Left renal pelvis (tissue), 4 donors: ENCODE results near the gene DCST1. TPM values are rescaled to one million over a fixed set of nuclear protein-coding genes. Genes with fewer than 3 reads are reported as not detected.

Experiments used
- DNase-seq, 4 donors: peaks; one replicate each; pipeline ENCODE4 v3.0.0-alpha.2; 2013; ENCODE audit warnings: low read depth in 4 of 4, low spot score in 3 of 4
- polyA plus RNA-seq, 4 donors: library from polyadenylated mRNA; unstranded; fragments of 120-200 nt; gene quantifications; one replicate each; pipeline ENCODE4 v1.2.1, GENCODE V29; 2013; ENCODE audit not compliant: insufficient read length in 4 of 4

Gene DCST1
- polyA plus RNA-seq, 4 donors: 0.21 to 0.41 (median 0.29) TPM

DNA sequence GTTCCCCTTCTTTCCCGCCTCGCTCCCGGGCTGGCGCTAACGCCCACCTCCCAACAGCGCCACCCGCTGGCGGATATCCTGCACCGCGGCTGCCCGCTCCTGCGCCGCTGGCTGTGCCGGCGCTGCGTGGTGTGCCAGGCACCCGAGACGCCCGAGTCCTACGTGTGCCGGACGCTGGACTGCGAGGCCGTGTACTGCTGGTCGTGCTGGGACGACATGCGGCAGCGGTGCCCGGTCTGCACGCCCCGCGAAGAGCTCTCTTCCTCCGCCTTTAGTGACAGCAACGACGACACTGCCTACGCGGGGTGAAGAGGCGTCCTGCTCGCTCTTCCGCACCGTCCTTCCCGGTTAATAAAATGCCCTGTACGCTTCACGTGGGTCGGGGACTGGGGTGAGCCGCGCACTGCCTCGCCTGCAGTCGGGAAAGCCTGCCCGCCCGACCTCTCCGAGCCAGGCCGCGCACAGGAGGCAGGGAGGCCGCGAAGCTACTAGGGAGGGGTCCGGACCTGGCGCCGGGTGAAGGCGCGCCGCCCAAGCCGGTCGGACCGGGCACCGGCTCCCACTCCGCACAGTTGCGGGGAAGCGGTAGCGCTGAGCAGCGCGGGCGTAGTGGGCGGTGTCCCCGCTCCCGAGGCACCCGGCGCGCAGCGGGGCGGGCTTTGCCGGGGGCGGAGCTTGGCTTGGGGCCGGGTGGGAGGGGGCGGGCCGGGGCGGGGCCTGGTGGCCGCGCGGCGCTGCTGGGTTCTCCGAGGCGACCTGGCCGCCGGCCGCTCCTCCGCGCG is 17.1 kb downstream of the DCST1 start, which contains the start of gene ADAM15:
Gene ADAM15 (plus strand): TSS at position 757 of the 782 bp plus-strand sequence. CDS start 71 bp downstream, outside the sequence.
- DNase-seq: no peak

DNA sequence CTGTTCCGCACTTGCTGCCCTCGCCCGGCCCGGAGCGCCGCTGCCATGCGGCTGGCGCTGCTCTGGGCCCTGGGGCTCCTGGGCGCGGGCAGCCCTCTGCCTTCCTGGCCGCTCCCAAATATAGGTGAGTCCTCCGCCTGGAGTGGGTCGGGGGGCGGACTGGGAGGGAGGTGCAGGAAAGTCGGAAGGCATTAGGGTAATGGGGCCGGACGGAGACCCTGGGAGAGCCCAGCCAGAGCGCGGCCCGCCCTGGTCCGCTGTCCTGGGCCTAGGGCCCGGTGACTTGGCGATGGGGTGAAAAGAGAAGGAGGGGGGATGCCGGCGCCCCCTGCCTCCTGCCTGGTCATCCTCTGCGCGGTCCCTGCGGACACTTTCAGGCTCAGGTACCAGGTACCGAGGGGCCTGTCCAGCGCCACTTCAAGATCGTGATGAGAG is 17.7 kb downstream of the DCST1 start:
- no peak for DNase-seq

DNA sequence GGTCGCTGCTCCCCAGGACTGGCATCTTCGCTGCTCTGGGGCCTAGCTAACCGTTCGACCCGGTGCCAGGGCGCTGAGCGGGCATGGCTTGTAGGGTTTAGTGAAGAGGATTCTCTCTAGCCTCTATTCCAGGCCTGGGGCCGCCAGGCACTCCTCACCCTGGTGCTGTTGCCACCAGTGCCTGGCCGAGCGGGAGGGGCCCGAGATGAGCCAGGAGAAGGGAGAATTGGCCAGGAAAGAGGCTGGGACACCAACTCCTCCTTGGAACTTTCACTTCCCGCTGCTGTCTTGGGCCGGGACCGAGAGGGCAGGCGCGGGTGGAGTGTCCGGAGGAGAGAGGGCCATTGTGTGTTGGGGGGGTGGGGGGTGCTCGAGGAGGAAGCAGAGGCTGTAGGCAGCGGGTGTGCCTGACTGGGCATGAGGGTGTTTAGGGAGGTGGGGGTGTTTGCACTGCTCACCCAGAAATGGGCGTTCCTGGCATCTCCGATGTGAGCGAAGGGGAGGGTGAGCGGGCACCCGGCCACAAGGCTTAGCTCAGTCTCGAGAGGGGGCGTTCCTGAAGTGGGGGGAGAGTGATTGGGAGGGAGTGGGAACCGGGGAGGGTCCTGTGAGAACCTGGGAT is 18.3 kb downstream of the DCST1 start:
- DNase-seq: no peak

DNA sequence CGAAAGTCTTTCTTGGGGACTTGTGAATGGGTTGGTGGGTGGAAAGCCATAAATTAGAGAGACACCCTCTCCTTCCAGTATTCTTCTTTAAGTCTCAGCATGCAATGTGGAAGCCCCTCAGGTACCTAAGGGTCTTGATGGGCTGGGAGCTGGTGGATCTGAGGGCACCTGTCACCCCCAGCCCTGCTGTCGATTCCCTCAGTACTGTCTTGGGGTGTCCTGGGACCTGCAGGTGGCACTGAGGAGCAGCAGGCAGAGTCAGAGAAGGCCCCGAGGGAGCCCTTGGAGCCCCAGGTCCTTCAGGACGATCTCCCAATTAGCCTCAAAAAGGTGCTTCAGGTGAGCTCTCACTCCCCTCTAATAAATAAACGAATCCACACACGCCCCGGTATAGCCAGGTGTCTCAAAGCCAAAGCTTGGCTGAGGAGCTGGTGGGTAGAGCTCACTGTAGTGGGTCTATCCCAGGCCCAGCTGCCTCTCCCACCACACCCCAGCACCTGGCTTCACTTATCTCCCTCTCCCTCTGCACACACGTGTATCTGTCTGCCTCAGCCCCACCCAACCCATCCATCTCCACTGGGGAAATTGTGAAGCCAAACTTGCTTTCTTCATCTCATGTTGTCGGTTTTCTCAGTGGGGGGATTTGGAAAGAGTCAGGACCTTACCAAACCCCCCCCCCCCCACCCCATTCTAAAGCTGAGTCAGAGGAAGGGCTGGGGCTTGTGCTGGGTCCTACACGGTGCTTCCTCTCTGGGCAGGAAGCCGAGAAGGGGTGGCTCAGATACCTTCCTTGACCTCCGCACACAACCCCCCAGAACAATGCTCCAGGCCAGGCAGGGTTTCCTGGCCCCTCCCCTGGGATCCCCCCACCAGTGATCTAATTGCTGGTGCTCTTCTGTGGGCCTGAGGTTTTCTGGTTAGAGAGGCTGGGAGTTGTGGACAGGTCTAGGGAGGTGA is 19.1 kb downstream of the DCST1 start:
- DNase-seq: no peak

DNA sequence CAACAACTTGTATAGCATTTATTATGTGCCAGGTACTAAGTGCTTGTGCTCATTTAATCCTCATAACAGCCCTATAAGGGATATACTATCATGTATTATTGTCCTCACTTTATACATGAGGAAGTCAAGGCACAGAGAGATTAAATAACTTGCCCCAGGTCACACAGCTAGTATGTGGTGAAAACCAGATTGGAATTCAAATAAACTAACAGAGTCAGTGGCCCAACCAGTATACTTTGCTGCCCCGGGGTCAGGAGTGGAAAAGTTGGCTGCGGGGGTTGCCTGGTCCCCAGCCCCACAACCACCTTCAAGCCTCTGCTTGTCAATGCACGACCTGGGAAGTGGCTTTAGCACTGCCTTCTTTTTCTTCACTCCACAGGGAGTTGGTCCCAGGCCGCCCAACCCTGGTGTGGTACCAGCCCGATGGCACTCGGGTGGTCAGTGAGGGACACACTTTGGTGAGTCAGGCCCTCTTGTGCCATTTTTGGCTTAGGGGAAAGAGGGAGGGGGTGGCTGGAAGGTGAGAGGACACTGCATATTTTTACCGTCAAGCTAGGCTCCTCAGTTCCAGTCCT is 20.0 kb downstream of the DCST1 start:
- no peak for DNase-seq

DNA sequence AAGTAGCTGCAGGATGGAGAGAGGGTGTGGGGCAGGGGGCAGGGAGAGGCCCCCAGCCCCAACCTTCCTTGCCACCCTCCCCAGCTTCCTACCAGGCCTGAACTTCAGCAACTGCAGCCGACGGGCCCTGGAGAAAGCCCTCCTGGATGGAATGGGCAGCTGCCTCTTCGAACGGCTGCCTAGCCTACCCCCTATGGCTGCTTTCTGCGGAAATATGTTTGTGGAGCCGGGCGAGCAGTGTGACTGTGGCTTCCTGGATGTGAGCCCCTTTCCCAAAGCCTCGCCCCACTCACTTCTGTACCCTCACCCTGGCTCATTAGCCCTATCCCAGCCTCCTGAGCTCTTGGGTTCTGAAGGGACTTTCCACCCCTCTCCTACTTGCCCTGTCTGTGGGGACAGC is 23.5 kb downstream of the DCST1 start:
- DNase-seq: no peak

DNA sequence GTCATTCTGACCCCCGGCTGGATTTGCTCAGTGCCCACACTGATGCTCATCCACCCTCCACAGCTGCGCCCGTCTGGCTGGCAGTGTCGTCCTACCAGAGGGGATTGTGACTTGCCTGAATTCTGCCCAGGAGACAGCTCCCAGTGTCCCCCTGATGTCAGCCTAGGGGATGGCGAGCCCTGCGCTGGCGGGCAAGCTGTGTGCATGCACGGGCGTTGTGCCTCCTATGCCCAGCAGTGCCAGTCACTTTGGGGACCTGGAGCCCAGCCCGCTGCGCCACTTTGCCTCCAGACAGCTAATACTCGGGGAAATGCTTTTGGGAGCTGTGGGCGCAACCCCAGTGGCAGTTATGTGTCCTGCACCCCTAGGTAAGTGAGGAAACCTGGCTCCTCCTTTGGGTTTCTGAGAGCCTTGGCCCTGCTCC is 24.2 kb downstream of the DCST1 start:
- no peak for DNase-seq

DNA sequence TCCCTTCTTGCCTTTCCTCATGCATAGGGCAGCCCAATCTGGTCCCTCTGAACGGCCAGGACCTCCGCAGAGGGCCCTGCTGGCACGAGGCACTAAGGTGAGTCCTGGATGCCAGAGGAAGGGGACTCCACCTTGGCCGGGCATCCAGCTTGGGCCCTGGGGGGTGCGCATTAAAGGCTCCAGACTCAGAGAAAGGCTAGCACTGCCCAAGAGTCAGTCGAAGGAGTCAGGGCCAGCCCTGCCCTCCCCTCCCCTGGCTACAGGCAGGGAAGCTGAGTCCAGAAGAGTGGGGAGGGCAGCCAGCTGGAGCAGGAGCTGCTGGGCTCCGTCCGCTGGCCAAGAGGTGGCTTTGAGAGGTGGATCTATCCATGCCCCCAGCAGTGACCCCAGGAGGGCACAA is 27.1 kb downstream of the DCST1 start:
- no peak for DNase-seq

DNA sequence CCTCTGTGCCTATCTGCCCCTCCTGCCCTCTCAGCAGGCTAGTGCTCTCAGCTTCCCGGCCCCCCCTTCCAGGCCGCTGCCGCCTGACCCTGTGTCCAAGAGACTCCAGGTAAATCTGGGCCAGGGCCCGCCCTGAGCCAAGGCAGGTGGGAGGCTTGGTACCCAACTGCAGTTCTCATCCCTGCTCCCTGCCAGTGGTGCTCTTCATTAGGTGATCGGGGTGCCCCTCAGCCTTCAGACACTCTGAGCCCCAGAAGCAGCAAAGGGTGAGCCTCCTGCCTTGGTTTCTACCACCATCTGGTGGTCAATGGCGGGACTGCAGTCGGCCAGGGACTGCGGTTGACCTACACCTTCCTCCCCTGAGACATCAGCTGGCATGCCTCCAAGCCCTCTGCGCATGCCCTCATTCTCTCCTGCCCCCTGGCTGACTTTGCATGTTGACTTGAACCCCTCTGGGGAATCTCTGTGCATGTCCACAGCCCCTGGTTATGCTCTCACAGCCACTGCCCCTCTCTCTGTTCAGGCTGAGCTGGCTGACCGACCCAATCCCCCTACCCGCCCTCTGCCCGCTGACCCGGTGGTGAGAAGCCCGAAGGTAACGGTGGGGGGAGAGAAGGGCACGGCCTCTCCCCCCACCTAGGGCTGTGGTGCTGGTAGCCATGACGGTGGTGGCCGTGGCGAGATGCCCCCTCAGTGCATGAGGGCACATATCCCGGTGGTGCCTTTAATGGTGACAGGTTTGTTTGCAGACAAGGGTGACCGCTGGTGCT is 27.9 kb downstream of the DCST1 start:
- DNase-seq: no peak

DNA sequence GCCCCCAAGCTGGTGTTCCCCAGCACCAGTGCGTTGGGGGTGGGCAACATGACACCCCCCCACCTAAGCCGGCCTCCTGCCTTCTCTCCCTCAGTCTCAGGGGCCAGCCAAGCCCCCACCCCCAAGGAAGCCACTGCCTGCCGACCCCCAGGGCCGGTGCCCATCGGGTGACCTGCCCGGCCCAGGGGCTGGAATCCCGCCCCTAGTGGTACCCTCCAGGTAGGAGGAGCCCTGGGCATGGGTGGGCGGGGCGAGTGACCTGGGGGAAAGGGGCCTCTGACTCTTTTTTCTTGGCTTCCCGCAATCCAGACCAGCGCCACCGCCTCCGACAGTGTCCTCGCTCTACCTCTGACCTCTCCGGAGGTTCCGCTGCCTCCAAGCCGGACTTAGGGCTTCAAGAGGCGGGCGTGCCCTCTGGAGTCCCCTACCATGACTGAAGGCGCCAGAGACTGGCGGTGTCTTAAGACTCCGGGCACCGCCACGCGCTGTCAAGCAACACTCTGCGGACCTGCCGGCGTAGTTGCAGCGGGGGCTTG is 28.6 kb downstream of the DCST1 start:
- DNase-seq: no peak

DNA sequence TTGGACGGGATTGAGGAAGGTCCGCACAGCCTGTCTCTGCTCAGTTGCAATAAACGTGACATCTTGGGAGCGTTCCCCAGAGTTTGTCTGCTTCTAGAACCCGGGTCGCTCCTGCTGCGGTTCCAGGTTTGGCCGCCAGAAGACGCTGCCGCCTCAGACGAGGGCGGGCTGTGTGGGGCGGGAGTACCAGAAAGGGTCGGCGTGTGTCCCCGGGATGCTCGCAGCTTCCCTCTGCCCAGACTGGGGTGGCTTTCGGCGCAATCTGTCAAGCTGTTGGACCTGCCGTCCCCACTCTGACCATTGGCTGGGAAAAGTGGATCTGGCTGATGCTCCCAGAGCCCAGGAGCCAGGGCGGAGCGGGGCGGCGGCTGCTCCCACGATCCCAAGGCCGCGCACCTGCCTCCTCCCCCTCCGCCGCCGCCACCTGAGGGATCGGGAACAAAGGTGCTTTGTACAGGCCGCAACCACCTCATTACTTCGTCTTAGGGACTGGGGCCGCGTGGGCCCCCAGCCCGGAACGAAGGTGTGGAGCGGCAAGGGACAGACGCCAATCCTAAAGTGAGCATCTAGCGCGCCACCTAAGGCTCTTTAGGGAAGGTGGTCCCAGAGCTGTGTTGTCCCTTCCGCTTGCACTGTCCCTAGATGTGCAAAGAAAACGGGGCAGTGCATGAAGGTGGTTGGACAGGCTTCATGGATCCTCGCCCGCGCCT is 29.2 kb downstream of the DCST1 start:
- DNase-seq: no peak

DNA sequence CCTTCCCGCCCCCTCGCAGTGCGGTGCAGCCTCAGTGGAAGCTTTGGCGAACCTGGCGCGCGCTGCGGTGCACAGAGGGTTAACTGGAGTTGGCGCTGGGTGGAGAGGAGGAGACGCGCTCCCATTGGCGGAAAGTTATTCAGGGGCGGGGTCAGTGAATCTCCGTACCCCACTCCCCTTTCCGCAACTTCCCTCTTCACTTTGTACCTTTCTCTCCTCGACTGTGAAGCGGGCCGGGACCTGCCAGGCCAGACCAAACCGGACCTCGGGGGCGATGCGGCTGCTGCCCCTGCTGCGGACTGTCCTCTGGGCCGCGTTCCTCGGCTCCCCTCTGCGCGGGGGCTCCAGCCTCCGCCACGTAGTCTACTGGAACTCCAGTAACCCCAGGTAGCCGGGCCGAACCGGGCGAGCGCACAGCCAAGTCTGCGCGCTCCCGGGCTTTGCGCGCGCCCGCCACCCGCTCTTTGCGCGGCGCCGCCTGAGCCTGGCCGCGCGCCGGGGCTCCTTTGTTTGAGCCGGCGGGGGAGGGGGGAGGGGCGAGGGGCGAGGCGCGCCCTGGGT is 30.0 kb downstream of the DCST1 start, which contains the start of gene EFNA4:
Gene EFNA4 (plus strand): TSS at position 191 of the 561 bp plus-strand sequence. CDS start 84 bp downstream, at position 275.
- peak in 2 of 4 donors; percentile 75 to 84 for DNase-seq

DNA sequence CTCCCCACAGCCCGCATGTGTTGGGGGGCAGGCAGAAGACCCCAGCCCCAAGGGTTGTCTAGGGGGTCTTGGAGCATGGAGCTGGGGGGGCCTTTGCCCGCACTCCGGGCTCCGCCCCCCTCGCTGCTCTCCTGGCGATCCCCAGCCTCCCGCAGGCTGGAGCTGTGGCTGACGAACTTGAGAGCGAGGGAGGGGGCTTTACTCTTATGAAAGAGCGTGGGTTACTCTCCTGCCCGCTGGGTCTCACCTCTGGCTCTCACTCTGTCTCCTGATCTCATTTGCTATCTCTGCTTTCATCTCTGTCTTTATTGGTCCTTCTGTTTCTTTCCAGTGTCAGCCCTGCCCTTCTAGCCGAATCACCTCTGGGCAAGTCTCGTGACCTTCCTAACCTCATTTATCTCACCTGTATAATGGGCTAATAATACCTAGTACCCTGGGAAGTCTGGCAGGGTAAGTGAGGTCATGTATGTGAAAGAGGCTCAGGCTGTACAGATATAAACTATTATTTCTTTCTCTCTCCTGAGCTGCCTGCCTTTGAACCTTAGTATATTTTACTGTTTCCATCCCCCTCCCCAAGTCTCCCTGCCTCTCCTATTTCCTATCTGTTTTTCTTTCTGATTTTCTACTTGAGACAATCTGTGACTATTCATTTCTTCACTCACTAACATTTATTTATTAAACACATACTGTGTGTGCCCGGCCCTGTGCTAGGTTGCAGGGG is 30.6 kb downstream of the DCST1 start:
- no peak for DNase-seq

DNA sequence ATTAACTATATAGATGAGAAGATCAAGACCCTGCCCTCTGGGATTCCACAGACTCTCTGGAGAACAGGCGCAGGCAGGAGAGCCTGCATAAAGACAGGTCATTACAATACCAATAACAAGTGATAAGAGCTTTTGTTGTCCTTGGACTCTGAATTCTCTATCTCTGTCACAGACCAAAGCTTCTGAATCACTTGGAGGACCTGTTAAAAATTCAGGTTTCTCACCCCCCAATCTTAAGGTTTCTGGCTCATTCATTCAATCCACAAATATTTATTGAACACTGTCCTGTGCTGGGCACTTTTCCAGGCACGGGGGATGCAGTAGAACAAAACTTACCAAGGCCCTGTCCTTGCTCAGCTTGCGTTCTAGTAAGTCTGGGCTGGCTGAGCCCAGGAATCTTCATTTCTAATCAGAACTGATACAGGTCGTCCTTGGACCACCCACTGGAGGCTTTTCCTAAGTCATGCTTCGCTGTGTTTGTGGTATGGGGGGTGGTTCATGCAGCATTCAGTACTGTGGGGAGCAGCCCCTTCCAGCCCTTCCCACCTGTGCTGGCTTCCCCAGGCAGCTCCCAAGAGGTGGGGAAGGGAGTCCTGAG is 31.3 kb downstream of the DCST1 start:
- no peak for DNase-seq

DNA sequence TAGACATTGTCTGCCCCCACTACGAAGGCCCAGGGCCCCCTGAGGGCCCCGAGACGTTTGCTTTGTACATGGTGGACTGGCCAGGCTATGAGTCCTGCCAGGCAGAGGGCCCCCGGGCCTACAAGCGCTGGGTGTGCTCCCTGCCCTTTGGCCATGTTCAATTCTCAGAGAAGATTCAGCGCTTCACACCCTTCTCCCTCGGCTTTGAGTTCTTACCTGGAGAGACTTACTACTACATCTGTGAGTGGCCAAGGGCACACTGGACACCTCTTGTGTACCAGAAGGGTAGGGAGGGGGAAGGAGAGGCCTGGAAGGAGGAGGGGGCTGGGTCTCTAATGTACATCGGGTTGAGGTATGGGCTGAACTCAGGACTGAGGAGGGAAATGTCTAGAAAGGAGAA is 33.2 kb downstream of the DCST1 start:
- DNase-seq: no peak

DNA sequence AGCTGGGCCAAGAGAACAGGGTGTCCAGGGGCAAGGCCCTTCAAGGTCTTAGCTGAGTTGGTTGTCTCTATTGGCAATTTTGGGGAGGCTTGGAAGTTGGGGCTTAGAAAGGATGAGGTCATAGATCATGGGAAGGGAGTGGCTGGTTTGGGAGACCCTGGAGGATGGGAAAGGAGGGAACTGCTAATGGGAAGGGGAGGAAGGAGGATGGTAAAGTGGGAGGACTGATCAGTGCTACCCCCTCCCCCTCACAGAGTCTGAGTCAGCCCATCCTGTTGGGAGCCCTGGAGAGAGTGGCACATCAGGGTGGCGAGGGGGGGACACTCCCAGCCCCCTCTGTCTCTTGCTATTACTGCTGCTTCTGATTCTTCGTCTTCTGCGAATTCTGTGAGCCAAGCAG is 35.0 kb downstream of the DCST1 start:
- no peak for DNase-seq

DNA sequence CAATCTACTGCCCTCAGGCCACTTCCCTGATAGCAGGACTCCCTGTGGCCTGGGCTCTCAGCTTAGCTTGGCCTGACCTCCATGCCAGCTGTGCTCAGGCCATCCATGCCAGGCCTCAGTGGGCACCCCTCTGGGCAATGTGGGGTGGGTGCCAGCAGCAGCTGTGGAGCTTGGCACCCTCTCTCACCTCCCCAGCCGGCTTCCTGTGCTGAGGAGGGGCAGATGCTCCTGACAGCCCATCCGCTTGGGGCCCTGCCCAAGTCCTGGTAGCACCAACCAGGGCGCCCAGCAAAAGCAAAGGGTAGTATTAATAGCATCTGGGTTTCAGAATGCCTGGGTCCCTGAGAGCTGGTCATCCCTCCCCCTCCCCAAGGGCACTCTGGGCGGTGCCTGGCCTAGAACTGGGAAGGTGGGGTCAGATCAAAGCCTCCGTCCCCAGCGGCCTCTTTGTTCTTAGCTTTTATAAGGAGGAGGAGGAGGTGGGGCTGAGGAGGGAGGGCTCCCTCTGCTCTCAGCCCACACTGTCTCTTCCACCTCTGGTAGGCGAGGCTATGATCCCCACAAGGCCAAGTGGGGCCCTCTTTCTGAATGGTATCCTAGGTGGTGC is 36.0 kb downstream of the DCST1 start:
- no peak for DNase-seq
